Astrocyte (in vitro differentiated cells and primary cell): ENCODE results near the gene SPPL2A. TPM values are rescaled to one million over a fixed set of nuclear protein-coding genes. Genes with fewer than 3 reads are reported as not detected.

ENCODE experiments used
- DNase-seq: peaks from one replicate; pipeline ENCODE4 v3.0.0-alpha.2; 2010; ENCODE audit warnings: low read depth
- FAIRE-seq: peaks from 2 replicates; lab custom pipeline; 2011; peaks lifted over from hg19 to GRCh38; lab: Jason Lieb, UNC
- H2AFZ ChIP-seq: 2 replicates; pipeline ENCODE4 v1.6.0; 2012; ENCODE audit warnings: low read depth, low read length, inconsistent platforms
- H3K27ac ChIP-seq: 2 replicates; pipeline ENCODE4 v1.5.1; 2011; ENCODE audit warnings: low read depth, low read length, inconsistent platforms
- H3K27me3 ChIP-seq: 2 replicates; pipeline ENCODE4 v1.6.0; 2011; ENCODE audit warnings: low read length, inconsistent platforms; ENCODE audit not compliant: insufficient read depth
- H3K36me3 ChIP-seq: 2 replicates; pipeline ENCODE4 v1.5.1; 2011; ENCODE audit warnings: low read length, inconsistent platforms; ENCODE audit not compliant: insufficient read depth
- H3K4me1 ChIP-seq: 2 replicates; pipeline ENCODE4 v1.5.1; 2011; ENCODE audit warnings: low read length, inconsistent platforms; ENCODE audit not compliant: insufficient read depth
- H3K4me2 ChIP-seq: 2 replicates; pipeline ENCODE4 v1.6.0; 2012; ENCODE audit warnings: low read length, inconsistent platforms
- H3K4me3 ChIP-seq: 2 replicates; pipeline ENCODE4 v1.5.1; 2011; ENCODE audit warnings: low read depth, mild to moderate bottlenecking, low read length, inconsistent platforms; ENCODE audit not compliant: insufficient read depth
- H3K79me2 ChIP-seq: 2 replicates; pipeline ENCODE4 v1.6.0; 2012; ENCODE audit warnings: mild to moderate bottlenecking, low read length, inconsistent platforms; ENCODE audit not compliant: insufficient read depth
- H3K9ac ChIP-seq: 2 replicates; pipeline ENCODE4 v1.6.0; 2012; ENCODE audit warnings: mild to moderate bottlenecking, low read length, inconsistent platforms
- H3K9me3 ChIP-seq: 2 replicates; pipeline ENCODE4 v1.5.1; 2012; ENCODE audit warnings: low read depth, mild to moderate bottlenecking, low read length, inconsistent platforms; ENCODE audit not compliant: insufficient read depth
- H4K20me1 ChIP-seq: 2 replicates; pipeline ENCODE4 v1.6.0; 2012; ENCODE audit warnings: low read length, inconsistent platforms; ENCODE audit not compliant: insufficient read depth
- H3K27ac Mint-ChIP-seq: one replicate; pipeline ENCODE4 v1.8.0; 2021; ENCODE audit warnings: mild to moderate bottlenecking, mixed read lengths; ENCODE audit not compliant: unreplicated experiment
- H3K27me3 Mint-ChIP-seq: one replicate; pipeline ENCODE4 v1.8.0; 2021; ENCODE audit warnings: low read depth, mixed read lengths; ENCODE audit not compliant: unreplicated experiment
- H3K36me3 Mint-ChIP-seq: one replicate; pipeline ENCODE4 v1.8.0; 2021; ENCODE audit warnings: low read depth, mixed read lengths; ENCODE audit not compliant: unreplicated experiment
- H3K4me1 Mint-ChIP-seq: one replicate; pipeline ENCODE4 v1.8.0; 2021; ENCODE audit warnings: low read depth, mixed read lengths; ENCODE audit not compliant: unreplicated experiment
- H3K4me3 Mint-ChIP-seq: one replicate; pipeline ENCODE4 v1.8.0; 2021; ENCODE audit warnings: mild to moderate bottlenecking, moderate library complexity, mixed read lengths; ENCODE audit not compliant: unreplicated experiment
- H3K9me3 Mint-ChIP-seq: one replicate; pipeline ENCODE4 v1.8.0; 2021; ENCODE audit warnings: mild to moderate bottlenecking, mixed read lengths; ENCODE audit not compliant: unreplicated experiment
- EZH2 ChIP-seq: IDR thresholded peaks from 2 replicates; pipeline ENCODE4 v1.6.1; 2012; ENCODE audit warnings: mild to moderate bottlenecking, low read length, inconsistent platforms; ENCODE audit not compliant: insufficient read depth
- total RNA-seq: library from RNA; stranded (reverse); gene quantifications from 2 replicates; pipeline ENCODE4 v1.2.1, GENCODE V29; 2021
- TF ChIP-seq, protein P1 (sequence below): IDR thresholded peaks from 2 replicates; pipeline ENCODE4 v1.5.1; 2011; ENCODE audit warnings: low read depth, mild to moderate bottlenecking, inconsistent platforms, low read length, moderate library complexity; ENCODE audit not compliant: insufficient read depth

Gene SPPL2A
- total RNA-seq, 1 donor from 2014 or later: 56.0 TPM

DNA sequence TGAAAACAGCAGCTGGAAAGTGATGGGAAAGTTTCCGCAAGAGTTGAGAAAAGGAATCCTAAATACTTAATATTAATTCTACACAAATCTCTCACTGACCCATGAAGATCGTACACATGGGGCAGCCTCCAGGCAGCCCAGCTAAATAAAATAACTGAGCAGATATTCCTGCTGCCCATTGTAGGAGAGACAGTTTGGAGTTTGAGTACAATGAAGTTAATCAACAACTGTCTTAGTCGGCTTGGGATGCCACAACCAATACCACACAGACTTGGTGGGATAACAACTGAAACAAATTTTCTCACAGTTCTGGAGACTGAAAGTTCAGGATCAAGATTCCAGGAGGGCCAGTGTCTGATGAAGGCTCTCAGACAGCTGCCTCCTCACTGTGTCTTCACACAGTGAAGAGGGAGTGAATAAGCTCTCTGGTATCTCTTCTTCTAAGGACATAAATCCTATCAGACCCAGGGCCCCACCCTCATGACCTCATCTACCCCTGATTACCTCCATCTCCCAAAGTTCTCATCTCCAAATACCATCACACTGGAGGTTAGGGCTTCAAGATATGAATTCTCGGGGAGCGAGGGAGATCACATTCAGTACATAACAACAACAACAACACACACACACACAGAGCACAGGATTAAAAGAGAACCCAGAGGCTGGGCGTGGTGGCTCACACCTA, 88.6 kb downstream of the SPPL2A start:
- H3K9ac ChIP-seq: peak overlapping the region; percentile 31
- no peaks in the 10 kb centered on the region for H3K36me3 ChIP-seq
- TF ChIP-seq EZH2: no peak
- TF ChIP-seq, protein P1, sequence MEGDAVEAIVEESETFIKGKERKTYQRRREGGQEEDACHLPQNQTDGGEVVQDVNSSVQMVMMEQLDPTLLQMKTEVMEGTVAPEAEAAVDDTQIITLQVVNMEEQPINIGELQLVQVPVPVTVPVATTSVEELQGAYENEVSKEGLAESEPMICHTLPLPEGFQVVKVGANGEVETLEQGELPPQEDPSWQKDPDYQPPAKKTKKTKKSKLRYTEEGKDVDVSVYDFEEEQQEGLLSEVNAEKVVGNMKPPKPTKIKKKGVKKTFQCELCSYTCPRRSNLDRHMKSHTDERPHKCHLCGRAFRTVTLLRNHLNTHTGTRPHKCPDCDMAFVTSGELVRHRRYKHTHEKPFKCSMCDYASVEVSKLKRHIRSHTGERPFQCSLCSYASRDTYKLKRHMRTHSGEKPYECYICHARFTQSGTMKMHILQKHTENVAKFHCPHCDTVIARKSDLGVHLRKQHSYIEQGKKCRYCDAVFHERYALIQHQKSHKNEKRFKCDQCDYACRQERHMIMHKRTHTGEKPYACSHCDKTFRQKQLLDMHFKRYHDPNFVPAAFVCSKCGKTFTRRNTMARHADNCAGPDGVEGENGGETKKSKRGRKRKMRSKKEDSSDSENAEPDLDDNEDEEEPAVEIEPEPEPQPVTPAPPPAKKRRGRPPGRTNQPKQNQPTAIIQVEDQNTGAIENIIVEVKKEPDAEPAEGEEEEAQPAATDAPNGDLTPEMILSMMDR: no peak
- peak overlapping the region; percentile 34 for H3K27ac ChIP-seq
- H4K20me1 ChIP-seq: peaks cover 46% of the 10 kb centered on the region
- no peaks in the 10 kb centered on the region for H3K4me1 ChIP-seq
- H3K4me2 ChIP-seq: peak overlapping the region; percentile 25
- H3K27me3 ChIP-seq: no peaks in the 10 kb centered on the region
- peak; percentile 54 for DNase-seq
- no peaks in the 10 kb centered on the region for H3K9me3 ChIP-seq
- Mint-ChIP-seq H3K4me3 (peak overlapping the region; percentile 64), H3K27ac (peak overlapping the region; percentile 99), H3K4me1 (peaks cover 12% of the 10 kb centered on the region), H3K9me3 (no peaks in the 10 kb centered on the region), H3K36me3 (no peaks in the 10 kb centered on the region), H3K27me3 (no peaks in the 10 kb centered on the region)
- FAIRE-seq: no peak
- H2AFZ ChIP-seq: no peak overlapping the region
- peaks cover 95% of the 10 kb centered on the region for H3K79me2 ChIP-seq
- H3K4me3 ChIP-seq: no peak overlapping the region

DNA sequence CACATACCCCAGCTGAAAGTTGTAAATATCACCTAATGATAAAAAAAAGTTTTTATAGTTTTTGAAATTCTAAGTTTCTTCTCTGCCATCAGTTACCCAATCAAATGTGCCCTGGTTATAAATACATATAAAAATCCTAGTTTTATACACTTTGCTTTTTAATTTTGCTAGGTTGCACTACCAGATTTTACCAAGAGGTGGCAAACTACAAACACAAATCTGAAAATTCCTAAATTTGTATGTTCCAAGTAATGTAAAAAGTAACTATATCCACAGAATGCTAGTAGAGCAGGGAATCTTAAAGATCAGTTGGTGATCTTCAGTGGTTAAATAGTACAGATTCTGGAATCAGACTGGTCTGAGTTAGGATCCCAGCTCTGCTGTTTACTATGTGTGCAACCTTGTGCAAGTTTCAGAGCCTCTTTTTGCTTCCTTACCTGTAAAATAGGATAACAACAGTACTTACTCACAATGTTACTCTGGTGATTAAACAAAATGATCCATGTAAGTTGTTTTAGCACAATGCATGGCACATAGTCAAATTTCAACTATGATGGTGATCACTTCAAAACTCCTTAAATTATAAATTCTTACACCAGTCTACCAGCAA, 89.9 kb downstream of the SPPL2A start:
- no peak overlapping the region for H3K9ac ChIP-seq
- Mint-ChIP-seq H3K27ac (peak overlapping the region; percentile 51), H3K27me3 (no peaks in the 10 kb centered on the region), H3K4me1 (peaks cover 11% of the 10 kb centered on the region), H3K4me3 (no peak overlapping the region), H3K36me3 (no peaks in the 10 kb centered on the region), H3K9me3 (no peaks in the 10 kb centered on the region)
- TF ChIP-seq EZH2: no peak
- TF ChIP-seq, protein P1: peak; percentile 79
- no peaks in the 10 kb centered on the region for H3K9me3 ChIP-seq
- H2AFZ ChIP-seq: no peak overlapping the region
- no peaks in the 10 kb centered on the region for H3K36me3 ChIP-seq
- no peak overlapping the region for H3K27ac ChIP-seq
- FAIRE-seq (no peak), DNase-seq (no peak)
- H3K4me2 ChIP-seq: no peak overlapping the region
- H3K79me2 ChIP-seq: peaks cover 96% of the 10 kb centered on the region
- no peaks in the 10 kb centered on the region for H3K27me3 ChIP-seq
- peaks cover 48% of the 10 kb centered on the region for H4K20me1 ChIP-seq
- H3K4me3 ChIP-seq: no peak overlapping the region
- H3K4me1 ChIP-seq: no peaks in the 10 kb centered on the region

DNA sequence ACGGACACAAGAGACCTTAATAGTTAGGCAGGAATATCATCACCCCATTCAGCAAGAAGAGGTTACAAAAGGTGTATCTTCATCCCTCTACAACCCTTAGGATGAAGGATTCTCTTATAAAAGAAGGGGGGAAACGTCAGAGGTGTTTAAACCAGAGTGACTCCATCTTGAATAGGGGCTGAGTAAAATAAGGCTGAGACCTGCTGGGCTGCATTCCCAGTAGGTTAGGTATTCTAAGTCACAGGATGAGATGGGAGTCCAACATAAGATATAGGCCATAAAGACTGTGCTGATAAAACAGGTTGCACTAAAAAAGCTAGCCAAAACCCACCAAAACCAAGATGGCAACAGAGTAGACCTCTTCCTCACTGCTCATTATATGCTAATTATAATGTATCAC, 95.4 kb downstream of the SPPL2A start:
- FAIRE-seq: no peak

More for the DNA sequence above, 95.4 kb downstream of the SPPL2A start:
- H3K36me3 Mint-ChIP-seq: peaks cover 4% of the 10 kb centered on the region
- no peak for TF ChIP-seq EZH2
- TF ChIP-seq, protein P1: no peak
- H3K27ac ChIP-seq: no peak overlapping the region
- no peaks in the 10 kb centered on the region for H3K4me1 Mint-ChIP-seq
- no peaks in the 10 kb centered on the region for H3K27me3 ChIP-seq
- no peak overlapping the region for H3K4me2 ChIP-seq
- H3K27me3 Mint-ChIP-seq: no peaks in the 10 kb centered on the region
- no peaks in the 10 kb centered on the region for H3K9me3 Mint-ChIP-seq
- DNase-seq: no peak
- H2AFZ ChIP-seq: no peak overlapping the region
- no peaks in the 10 kb centered on the region for H3K9me3 ChIP-seq
- H3K4me3 ChIP-seq: no peak overlapping the region
- no peak overlapping the region for H3K27ac Mint-ChIP-seq
- peaks cover 86% of the 10 kb centered on the region for H3K79me2 ChIP-seq
- H3K4me1 ChIP-seq: no peaks in the 10 kb centered on the region
- no peaks in the 10 kb centered on the region for H3K36me3 ChIP-seq
- no peak overlapping the region for H3K4me3 Mint-ChIP-seq
- peaks cover 48% of the 10 kb centered on the region for H4K20me1 ChIP-seq
- H3K9ac ChIP-seq: no peak overlapping the region
